Measurements from ENCODE around the gene FLOT1.

The FLOT1 gene

GRCh38 chr6:30727920-30728553 is 14.4 kb downstream of the FLOT1 start:
- TF ChIP-seq EZH2phosphoT487 (IDR thresholded peaks at IDR 0.05; ENCODE audit: low read length) (no peak), CTCF (IDR thresholded peaks at IDR 0.05; ENCODE audit: low read length) (no peak), EZH2 (optimal IDR thresholded peaks at IDR 0.05; ENCODE audit: low read depth, low read length) (no peak)
- H2AFZ ChIP-seq (ENCODE audit: low read length), result no peak overlapping the region
- peaks cover 34% of the 10 kb centered on the region for H3K79me2 ChIP-seq (ENCODE audit: low read length)
- H3K9ac ChIP-seq (ENCODE audit: low read length), result no peak overlapping the region
- no peak overlapping the region for H3K4me2 ChIP-seq (ENCODE audit: low read depth, low read length)
- H3K36me3 ChIP-seq (replicated peaks; ENCODE audit: insufficient read depth, low read length), result no peaks in the 10 kb centered on the region
- H3K27ac ChIP-seq (ENCODE audit: low read length), result no peak overlapping the region
- peaks cover 24% of the 10 kb centered on the region for H3K4me1 ChIP-seq (ENCODE audit: low read length)
- no peak for DNase-seq
- H3K27me3 ChIP-seq (replicated peaks; ENCODE audit: insufficient read depth, low read length), result no peaks in the 10 kb centered on the region
- H3K9me3 ChIP-seq (replicated peaks; ENCODE audit: insufficient read depth, low read length), result no peaks in the 10 kb centered on the region
- peaks cover 19% of the 10 kb centered on the region for H4K20me1 ChIP-seq (ENCODE audit: insufficient read depth, low read length)
- peaks cover 47% of the 10 kb centered on the region for H3F3A ChIP-seq (ENCODE audit: insufficient read depth, low read length)
- no peak overlapping the region for H3K4me3 ChIP-seq (ENCODE audit: low read length)
- no peaks in the 10 kb centered on the region for H3K9me2 ChIP-seq (replicated peaks; ENCODE audit: insufficient read depth, low read length)

GRCh38 chr6:30726506-30727413 is 15.7 kb downstream of the FLOT1 start:
- peaks cover 25% of the 10 kb centered on the region for H4K20me1 ChIP-seq (ENCODE audit: insufficient read depth, low read length)
- H3K9me3 ChIP-seq (replicated peaks; ENCODE audit: insufficient read depth, low read length), result no peaks in the 10 kb centered on the region
- H3F3A ChIP-seq (ENCODE audit: insufficient read depth, low read length), result peaks cover 60% of the 10 kb centered on the region
- H3K9ac ChIP-seq (ENCODE audit: low read length), result no peak overlapping the region
- H3K36me3 ChIP-seq (replicated peaks; ENCODE audit: insufficient read depth, low read length), result no peaks in the 10 kb centered on the region
- H3K79me2 ChIP-seq (ENCODE audit: low read length), result peaks cover 47% of the 10 kb centered on the region
- no peak for TF ChIP-seq EZH2phosphoT487 (IDR thresholded peaks at IDR 0.05; ENCODE audit: low read length)
- TF ChIP-seq CTCF (IDR thresholded peaks at IDR 0.05; ENCODE audit: low read length), result no peak
- no peak for TF ChIP-seq EZH2 (optimal IDR thresholded peaks at IDR 0.05; ENCODE audit: low read depth, low read length)
- H3K4me1 ChIP-seq (ENCODE audit: low read length), result peaks cover 27% of the 10 kb centered on the region
- H3K4me3 ChIP-seq (ENCODE audit: low read length), result no peak overlapping the region
- H3K9me2 ChIP-seq (replicated peaks; ENCODE audit: insufficient read depth, low read length), result no peaks in the 10 kb centered on the region
- DNase-seq, result no peak
- H3K27me3 ChIP-seq (replicated peaks; ENCODE audit: insufficient read depth, low read length), result no peaks in the 10 kb centered on the region
- no peak overlapping the region for H3K4me2 ChIP-seq (ENCODE audit: low read depth, low read length)
- H3K27ac ChIP-seq (ENCODE audit: low read length), result no peak overlapping the region
- no peak overlapping the region for H2AFZ ChIP-seq (ENCODE audit: low read length)

GRCh38 chr6:30725713-30726505 is 16.6 kb downstream of the FLOT1 start:
- Histone ChIP-seq H3K4me2 (ENCODE audit: low read depth, low read length) (no peak overlapping the region), H4K20me1 (ENCODE audit: insufficient read depth, low read length) (peaks cover 28% of the 10 kb centered on the region), H2AFZ (ENCODE audit: low read length) (no peak overlapping the region), H3K36me3 (replicated peaks; ENCODE audit: insufficient read depth, low read length) (no peaks in the 10 kb centered on the region), H3K27me3 (replicated peaks; ENCODE audit: insufficient read depth, low read length) (no peaks in the 10 kb centered on the region), H3K9me3 (replicated peaks; ENCODE audit: insufficient read depth, low read length) (no peaks in the 10 kb centered on the region), H3K4me1 (ENCODE audit: low read length) (peaks cover 24% of the 10 kb centered on the region), H3K79me2 (ENCODE audit: low read length) (peaks cover 54% of the 10 kb centered on the region), H3F3A (ENCODE audit: insufficient read depth, low read length) (peaks cover 66% of the 10 kb centered on the region), H3K27ac (ENCODE audit: low read length) (no peak overlapping the region), H3K9ac (ENCODE audit: low read length) (no peak overlapping the region), H3K9me2 (replicated peaks; ENCODE audit: insufficient read depth, low read length) (no peaks in the 10 kb centered on the region), H3K4me3 (ENCODE audit: low read length) (no peak overlapping the region)
- TF ChIP-seq CTCF (IDR thresholded peaks at IDR 0.05; ENCODE audit: low read length), result no peak
- TF ChIP-seq EZH2 (optimal IDR thresholded peaks at IDR 0.05; ENCODE audit: low read depth, low read length), result no peak
- no peak for TF ChIP-seq EZH2phosphoT487 (IDR thresholded peaks at IDR 0.05; ENCODE audit: low read length)
- no peak for DNase-seq
